PC-9 (cell line): Measurements from ENCODE around the gene IL4R. TPM values are rescaled to one million over a fixed set of nuclear protein-coding genes. Genes with fewer than 3 reads are reported as not detected.
"Not testable (repeated sequence)": the region's sequence is repeated elsewhere in the genome, so short reads cannot be mapped to it uniquely, and the experiment has no call there.

Experiments
- BruUV-seq: library from RNA; stranded (reverse); fragments of 400-500 nt; replicated peaks from 2 replicates; lab custom pipeline; 2021; lab: Mats Ljungman, UMichigan
- CTCF ChIA-PET: fragments of 300-600 bp; sonication (Branson Sonifier 250); formaldehyde crosslinking; loops from one replicate; lab custom pipeline; 2022; ENCODE audit warnings: antibody characterized with exemption; lab: Charles Lee
- POLR2A ChIA-PET: fragments of 300-600 bp; sonication (Branson Sonifier 250); formaldehyde crosslinking; loops from one replicate; lab custom pipeline; 2022; ENCODE audit warnings: antibody characterized with exemption; ENCODE audit not compliant: unreplicated experiment; lab: Charles Lee
- DNase-seq, 2 experiments: peaks; one replicate each; pipeline versions ENCODE4 v3.0.0 to v3.0.0-alpha.2; 2015 to 2022; ENCODE audit warnings: mixed read lengths in 1 of 2
- H2AFZ ChIP-seq: fragments of 200-600 bp; sonication (generic); 2 replicates; pipeline ENCODE4 v1.8.1; 2017; ENCODE audit warnings: antibody characterized with exemption
- H3F3A ChIP-seq: fragments of 200-600 bp; sonication (generic); 2 replicates; pipeline ENCODE4 v1.8.1; 2017; ENCODE audit warnings: antibody characterized with exemption, mild to moderate bottlenecking, low read depth; ENCODE audit not compliant: insufficient read depth
- H3K27ac ChIP-seq: fragments of 200-600 bp; sonication (generic); 2 replicates; pipeline ENCODE4 v1.6.1; 2016; ENCODE audit warnings: mixed run types
- H3K27me3 ChIP-seq: fragments of 200-600 bp; sonication (generic); 2 replicates; pipeline ENCODE4 v1.6.1; 2016; ENCODE audit warnings: low read depth, mixed run types; ENCODE audit not compliant: insufficient read depth
- H3K36me3 ChIP-seq: fragments of 200-600 bp; sonication (generic); 2 replicates; pipeline ENCODE4 v1.6.1; 2016; ENCODE audit warnings: low read depth, mixed run types
- H3K4me1 ChIP-seq: fragments of 200-600 bp; sonication (generic); replicated peaks from 2 replicates; pipeline ENCODE4 v1.6.1; 2016; ENCODE audit warnings: mixed run types; ENCODE audit not compliant: insufficient read depth
- H3K4me2 ChIP-seq: fragments of 200-600 bp; sonication (generic); 2 replicates; pipeline ENCODE4 v1.6.1; 2017; ENCODE audit warnings: mixed run types
- H3K4me3 ChIP-seq: fragments of 200-600 bp; sonication (generic); 2 replicates; pipeline ENCODE4 v1.6.1; 2016; ENCODE audit warnings: mixed run types
- H3K79me2 ChIP-seq: fragments of 200-600 bp; sonication (generic); 2 replicates; pipeline ENCODE4 v1.6.1; 2017; ENCODE audit warnings: low read depth, mixed run types
- H3K9me2 ChIP-seq: fragments of 200-600 bp; sonication (generic); 2 replicates; pipeline ENCODE4 v1.8.1; 2017; ENCODE audit warnings: mild to moderate bottlenecking; ENCODE audit not compliant: insufficient read depth
- H3K9me3 ChIP-seq: fragments of 200-600 bp; sonication (generic); 2 replicates; pipeline ENCODE4 v1.8.1; 2016; ENCODE audit warnings: low read depth; ENCODE audit not compliant: insufficient read depth
- H4K20me1 ChIP-seq: fragments of 200-600 bp; sonication (generic); 2 replicates; pipeline ENCODE4 v1.8.1; 2017; ENCODE audit not compliant: insufficient read depth
- CTCF ChIP-seq: fragments of 200-600 bp; sonication (generic); conservative IDR thresholded peaks from 2 replicates; pipeline ENCODE4 v1.6.1; 2017; ENCODE audit warnings: mixed run types, antibody characterized with exemption, mild to moderate bottlenecking, moderate library complexity
- EZH2 ChIP-seq: fragments of 200-600 bp; sonication (generic); IDR thresholded peaks from 2 replicates; pipeline ENCODE4 v1.8.0; 2017; ENCODE audit warnings: antibody characterized with exemption, low read depth
- intact Hi-C: fragments of 100-400 bp; cut with micrococcal nuclease; formaldehyde crosslinking; loops from one replicate; pipeline ENCODE4 v1.10.0; 2022; ENCODE audit not compliant: unreplicated experiment
- total RNA-seq: library from RNA; stranded (reverse); gene quantifications from 2 replicates; pipeline ENCODE4 v1.2.3, GENCODE V29; 2021

Gene IL4R
- total RNA-seq, 1 experiment from 2014 or later: 76.5 TPM

DNA sequence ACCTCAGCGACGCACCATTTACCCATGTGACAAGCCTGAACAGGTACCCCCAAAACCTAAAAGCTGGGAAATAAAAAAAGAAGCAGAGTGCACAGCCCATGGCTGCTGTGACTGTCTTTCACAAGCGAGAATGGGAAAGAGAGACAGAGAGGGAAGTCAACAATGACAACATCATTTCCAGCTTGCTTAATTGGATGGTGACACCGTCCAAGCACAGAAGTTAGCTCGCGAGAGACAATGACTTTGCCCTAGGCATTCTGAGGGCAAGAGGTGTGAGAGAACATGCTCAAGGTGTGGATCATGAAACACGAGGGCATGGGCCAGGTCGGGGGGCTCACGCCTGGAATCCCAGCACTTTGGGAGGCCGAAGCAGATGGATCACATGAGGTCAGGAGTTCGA, 25.9 kb upstream of the IL4R start:
- Histone ChIP-seq H3F3A (peaks cover 18% of the 10 kb centered on the region; the same call in 1 of the 2 replicates), H2AFZ (no peak overlapping the region), H3K4me2 (no peak overlapping the region), H3K9me2 (no peaks in the 10 kb centered on the region), H3K9me3 (0 out of 2 replicates have a peak, but pooled peaks cover 3% of the 10 kb centered on the region), H4K20me1 (no peaks in the 10 kb centered on the region), H3K79me2 (no peaks in the 10 kb centered on the region), H3K27ac (no peak overlapping the region), H3K36me3 (no peaks in the 10 kb centered on the region), H3K4me1 (peaks cover 20% of the 10 kb centered on the region), H3K4me3 (no peak overlapping the region), H3K27me3 (no peaks in the 10 kb centered on the region)
- intact Hi-C loops: no loop called here
- no TSS peak for BruUV-seq
- CTCF ChIA-PET: no interaction called here
- POLR2A ChIA-PET: no interaction called here
- no peak for TF ChIP-seq EZH2
- no peak for TF ChIP-seq CTCF
- DNase-seq: no peak

- CTCF ChIA-PET, BruUV-seq, POLR2A ChIA-PET: not testable (repeated sequence)
Measured at GRCh38 chr16:27288313-27288712, 25.5 kb upstream of the IL4R start.

GRCh38 chr16:27289669-27290068, 24.1 kb upstream of the IL4R start:
- no TSS peak for BruUV-seq
- Histone ChIP-seq H3K9me3 (0 out of 2 replicates have a peak, but pooled peaks cover 3% of the 10 kb centered on the region), H3K4me2 (no peak overlapping the region), H3K27ac (no peak overlapping the region), H3K36me3 (no peaks in the 10 kb centered on the region), H3K4me1 (peaks cover 20% of the 10 kb centered on the region), H3K27me3 (no peaks in the 10 kb centered on the region), H2AFZ (no peak overlapping the region), H4K20me1 (no peaks in the 10 kb centered on the region), H3K4me3 (no peak overlapping the region), H3K79me2 (no peaks in the 10 kb centered on the region), H3F3A (peaks cover 18% of the 10 kb centered on the region; the same call in 1 of the 2 replicates), H3K9me2 (no peaks in the 10 kb centered on the region)
- no peak for TF ChIP-seq CTCF
- no peak for TF ChIP-seq EZH2
- DNase-seq: no peak
- intact Hi-C loops: no loop called here
- POLR2A ChIA-PET: no interaction called here
- CTCF ChIA-PET: no interaction called here

More at GRCh38 chr16:27288313-27288712, 25.5 kb upstream of the IL4R start:
- Histone ChIP-seq H3F3A (peaks cover 18% of the 10 kb centered on the region; the same call in 1 of the 2 replicates), H3K4me1 (peaks cover 20% of the 10 kb centered on the region)
- H3K9me3 ChIP-seq, H2AFZ ChIP-seq, H3K4me3 ChIP-seq, DNase-seq, H3K79me2 ChIP-seq, H4K20me1 ChIP-seq, H3K4me2 ChIP-seq, H3K36me3 ChIP-seq, intact Hi-C loops, H3K9me2 ChIP-seq, H3K27me3 ChIP-seq, H3K27ac ChIP-seq: not testable (repeated sequence)

DNA sequence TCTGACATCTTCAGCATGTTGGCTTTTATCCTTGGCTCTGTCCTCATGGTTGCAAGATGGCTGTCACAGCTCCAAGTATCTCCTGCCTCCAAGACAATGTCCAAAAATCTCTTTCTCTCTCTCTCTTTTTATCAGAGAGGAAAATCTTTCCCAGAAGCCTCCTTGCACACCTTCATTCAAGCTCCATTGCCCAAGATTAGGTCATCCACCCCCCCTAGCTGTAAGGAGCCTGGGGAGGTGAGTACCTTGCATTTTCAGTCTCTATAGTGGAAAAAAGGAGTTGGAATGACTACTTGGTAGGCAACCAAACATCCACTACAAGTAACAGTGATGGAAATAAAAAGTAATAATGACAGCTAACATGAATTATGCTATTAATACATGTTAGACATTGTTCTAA, 23.2 kb upstream of the IL4R start:
- Histone ChIP-seq H4K20me1 (no peaks in the 10 kb centered on the region), H3K4me2 (no peak overlapping the region), H3F3A (peaks cover 18% of the 10 kb centered on the region; the same call in 1 of the 2 replicates), H3K9me3 (0 out of 2 replicates have a peak, but pooled peaks cover 3% of the 10 kb centered on the region), H3K4me3 (no peak overlapping the region), H3K9me2 (no peaks in the 10 kb centered on the region), H3K4me1 (peaks cover 17% of the 10 kb centered on the region), H3K79me2 (no peaks in the 10 kb centered on the region), H3K27ac (no peak overlapping the region), H3K36me3 (no peaks in the 10 kb centered on the region), H2AFZ (no peak overlapping the region), H3K27me3 (no peaks in the 10 kb centered on the region)
- intact Hi-C loops: no loop called here
- POLR2A ChIA-PET: interaction anchor here (0.6 kb wide), 2 partner anchors 790 to 862 kb away, joined by 3 to 9 read pairs; no protein-coding TSS in a partner anchor
- TF ChIP-seq EZH2: no peak
- no TSS peak for BruUV-seq
- no peak for DNase-seq
- CTCF ChIA-PET: no interaction called here
